ENCODE data around the gene ONECUT2. TPM values are rescaled to one million over a fixed set of nuclear protein-coding genes. Genes with fewer than 3 reads are reported as not detected.
A peak's percentile ranks its signal among the peaks of the same experiment; 100 is the strongest.

ONECUT2 gene
- total RNA-seq, 6 donors from 2014 or later: 0.06 to 0.24 (median 0.10) TPM; not detected in 3

DNA sequence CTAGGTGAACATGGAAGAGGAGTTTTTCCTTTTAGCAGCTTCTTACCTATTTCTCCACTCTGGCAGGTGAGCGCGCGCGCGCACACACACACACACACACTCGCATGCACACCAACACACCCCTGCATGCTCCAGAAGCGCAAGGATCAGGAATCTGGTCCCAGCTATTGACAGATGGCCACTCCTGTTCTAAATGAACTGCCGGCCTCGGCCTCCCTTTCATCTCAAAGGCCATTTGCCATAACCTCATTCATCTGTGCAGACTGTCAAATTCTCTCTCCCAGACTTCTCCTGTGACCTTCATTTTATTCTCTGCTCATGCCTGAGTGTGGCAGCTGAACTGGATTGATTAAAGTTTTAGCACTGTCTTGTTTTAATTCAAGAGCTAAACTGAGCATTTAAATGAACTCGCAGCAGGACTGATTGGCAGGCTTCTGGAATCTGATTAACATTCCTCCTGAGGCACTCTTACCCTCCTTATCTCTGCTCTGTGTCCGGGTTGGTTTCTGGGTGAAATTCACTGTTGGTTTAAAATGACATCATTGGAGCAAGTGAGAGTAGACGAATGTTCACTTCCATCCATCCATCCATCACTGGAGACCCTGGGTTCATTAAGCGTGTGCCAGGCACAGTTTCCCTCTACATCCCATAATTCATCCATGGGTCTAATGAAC lies 92.5 kb downstream of the ONECUT2 start:
- no peaks in the 10 kb centered on the region for H3K9me3 ChIP-seq
- no peaks in the 10 kb centered on the region for H3K36me3 ChIP-seq
- DNase-seq (peak in 1 of 2 donors; percentile 24), ATAC-seq (ENCODE audit: low FRiP score in 2 of 2) (no peak)
- no peak overlapping the region for H3K4me3 ChIP-seq
- no peak for TF ChIP-seq EP300 (IDR thresholded peaks at IDR 0.05)
- TF ChIP-seq, protein P1, sequence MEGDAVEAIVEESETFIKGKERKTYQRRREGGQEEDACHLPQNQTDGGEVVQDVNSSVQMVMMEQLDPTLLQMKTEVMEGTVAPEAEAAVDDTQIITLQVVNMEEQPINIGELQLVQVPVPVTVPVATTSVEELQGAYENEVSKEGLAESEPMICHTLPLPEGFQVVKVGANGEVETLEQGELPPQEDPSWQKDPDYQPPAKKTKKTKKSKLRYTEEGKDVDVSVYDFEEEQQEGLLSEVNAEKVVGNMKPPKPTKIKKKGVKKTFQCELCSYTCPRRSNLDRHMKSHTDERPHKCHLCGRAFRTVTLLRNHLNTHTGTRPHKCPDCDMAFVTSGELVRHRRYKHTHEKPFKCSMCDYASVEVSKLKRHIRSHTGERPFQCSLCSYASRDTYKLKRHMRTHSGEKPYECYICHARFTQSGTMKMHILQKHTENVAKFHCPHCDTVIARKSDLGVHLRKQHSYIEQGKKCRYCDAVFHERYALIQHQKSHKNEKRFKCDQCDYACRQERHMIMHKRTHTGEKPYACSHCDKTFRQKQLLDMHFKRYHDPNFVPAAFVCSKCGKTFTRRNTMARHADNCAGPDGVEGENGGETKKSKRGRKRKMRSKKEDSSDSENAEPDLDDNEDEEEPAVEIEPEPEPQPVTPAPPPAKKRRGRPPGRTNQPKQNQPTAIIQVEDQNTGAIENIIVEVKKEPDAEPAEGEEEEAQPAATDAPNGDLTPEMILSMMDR (IDR thresholded peaks at IDR 0.05): no peak
- TF ChIP-seq POLR2A (IDR thresholded peaks at IDR 0.05): no peak
- TF ChIP-seq POLR2AphosphoS5 (IDR thresholded peaks at IDR 0.05): no peak
- no peaks in the 10 kb centered on the region for H3K27me3 ChIP-seq
- 56 to 70% methylated on average over 13 of the region's 13 CpGs for WGBS, 2 donors
- no peaks in the 10 kb centered on the region for H3K4me1 ChIP-seq
- H3K27ac ChIP-seq: no peak overlapping the region

DNA sequence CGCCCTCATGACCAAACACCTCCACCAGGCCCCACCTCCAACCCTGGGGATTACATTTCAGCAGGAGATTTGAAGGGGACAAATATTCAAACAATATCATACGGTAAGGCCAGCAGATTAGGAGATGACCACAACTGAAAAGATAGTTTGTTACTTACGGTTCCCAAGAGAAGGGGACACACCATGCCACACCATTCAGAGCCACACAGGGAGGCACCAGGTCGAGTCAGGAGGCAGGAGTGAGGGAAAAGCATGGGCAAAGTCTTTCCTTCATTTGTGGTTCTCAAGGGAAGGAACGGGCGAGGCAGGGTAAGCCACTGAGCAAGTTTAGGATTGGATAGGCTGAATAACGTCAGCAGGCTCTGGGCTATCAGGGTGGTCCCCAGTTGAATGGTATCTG lies 94.0 kb downstream of the ONECUT2 start:
- H3K4me1 ChIP-seq: no peaks in the 10 kb centered on the region
- no peaks in the 10 kb centered on the region for H3K9me3 ChIP-seq
- 87 to 92% methylated on average over 7 of the region's 7 CpGs for WGBS, 2 donors
- TF ChIP-seq POLR2A (IDR thresholded peaks at IDR 0.05): no peak
- TF ChIP-seq, protein P1 (IDR thresholded peaks at IDR 0.05): no peak
- no peak for TF ChIP-seq EP300 (IDR thresholded peaks at IDR 0.05)
- TF ChIP-seq POLR2AphosphoS5 (IDR thresholded peaks at IDR 0.05): no peak
- no peak for ATAC-seq (ENCODE audit: low FRiP score in 2 of 2)
- DNase-seq: no peak
- H3K27me3 ChIP-seq: no peaks in the 10 kb centered on the region
- H3K36me3 ChIP-seq: no peaks in the 10 kb centered on the region
- no peak overlapping the region for H3K4me3 ChIP-seq
- H3K27ac ChIP-seq: no peak overlapping the region

DNA sequence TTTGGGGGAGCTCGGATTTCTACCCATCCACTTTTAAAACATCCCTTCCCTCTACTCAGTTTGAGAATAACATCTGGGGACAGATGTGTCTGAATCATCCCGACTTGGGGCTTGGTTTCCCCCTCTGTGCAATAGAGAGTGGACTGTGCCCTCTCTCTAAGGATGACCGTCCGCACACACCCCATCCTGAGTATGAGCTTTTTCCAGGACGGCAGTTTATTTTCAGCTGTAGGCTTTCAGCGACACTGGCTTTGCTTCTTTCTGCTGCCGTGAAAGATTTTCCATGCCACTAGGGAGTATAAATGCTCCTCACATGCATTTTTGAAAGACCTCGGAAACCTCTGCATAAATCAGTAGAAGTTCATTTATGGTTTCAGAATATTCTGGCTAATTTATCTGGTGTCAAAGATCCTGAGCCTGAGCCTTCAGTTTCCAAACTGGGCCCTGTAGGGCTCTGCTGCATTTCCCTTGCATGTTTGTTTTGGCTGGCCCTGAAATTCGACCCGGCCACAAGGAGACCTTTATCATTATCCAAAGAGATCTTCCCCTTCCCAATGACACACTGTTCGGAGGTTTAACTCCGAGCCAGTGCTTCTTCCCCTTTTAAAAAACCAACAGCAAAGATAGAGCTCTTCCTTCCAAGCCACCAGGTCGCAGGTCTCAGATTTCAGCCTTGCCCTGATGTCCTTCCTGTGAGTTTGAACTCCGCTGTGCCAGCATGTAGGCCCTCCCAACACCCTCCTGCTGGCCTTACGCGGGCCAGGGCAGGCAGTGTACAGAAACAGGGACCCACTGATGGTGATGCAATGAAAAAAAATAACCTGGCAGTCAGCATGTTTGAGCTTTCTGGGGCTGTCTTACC lies 98.1 kb downstream of the ONECUT2 start:
- Histone ChIP-seq H3K9me3 (no peaks in the 10 kb centered on the region), H3K4me1 (no peaks in the 10 kb centered on the region), H3K27me3 (no peaks in the 10 kb centered on the region), H3K36me3 (no peaks in the 10 kb centered on the region), H3K27ac (no peak overlapping the region), H3K4me3 (no peak overlapping the region)
- ATAC-seq (ENCODE audit: low FRiP score in 2 of 2): no peak
- DNase-seq: no peak
- no peak for TF ChIP-seq EP300 (IDR thresholded peaks at IDR 0.05)
- TF ChIP-seq POLR2AphosphoS5 (IDR thresholded peaks at IDR 0.05): no peak
- no peak for TF ChIP-seq POLR2A (IDR thresholded peaks at IDR 0.05)
- TF ChIP-seq, protein P1 (IDR thresholded peaks at IDR 0.05): no peak
- WGBS, 2 donors: 53% methylated on average over 16 of the region's 16 CpGs

DNA sequence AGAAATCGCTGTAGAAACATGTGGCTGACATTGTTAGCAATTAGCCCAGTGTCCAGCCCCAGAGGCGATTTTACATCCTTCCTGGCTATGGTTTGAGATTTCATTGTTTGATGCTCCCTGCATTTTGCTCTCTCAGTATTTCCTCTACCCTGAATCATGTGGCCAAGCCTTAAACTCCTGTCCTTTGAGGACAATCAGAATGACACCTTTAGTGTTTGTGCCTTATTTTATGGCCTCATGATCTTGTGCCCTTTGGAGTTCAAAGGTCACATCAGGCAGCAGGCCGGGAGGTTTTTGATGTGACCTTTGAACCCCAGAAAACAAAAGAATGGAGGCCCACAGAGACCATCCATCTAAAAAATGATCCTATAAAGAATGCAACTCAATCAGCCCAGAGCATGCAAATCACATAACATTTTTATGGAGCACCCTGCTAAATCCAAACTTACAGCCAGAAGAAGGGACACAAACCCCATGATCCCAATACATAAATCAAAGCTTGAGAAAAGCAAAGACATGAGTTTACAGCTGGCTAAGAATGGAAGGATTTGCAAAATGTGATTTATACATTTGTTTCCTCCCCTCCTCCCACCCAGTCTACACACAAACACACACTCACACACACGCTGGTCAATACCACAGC lies 98.8 kb downstream of the ONECUT2 start:
- H3K27ac ChIP-seq: no peak overlapping the region
- H3K4me3 ChIP-seq: no peak overlapping the region
- H3K4me1 ChIP-seq: no peaks in the 10 kb centered on the region
- 55 to 72% methylated on average over 4 of the region's 4 CpGs for WGBS, 2 donors
- no peak for TF ChIP-seq POLR2A (IDR thresholded peaks at IDR 0.05)
- TF ChIP-seq, protein P1 (IDR thresholded peaks at IDR 0.05): no peak
- no peak for TF ChIP-seq EP300 (IDR thresholded peaks at IDR 0.05)
- no peak for TF ChIP-seq POLR2AphosphoS5 (IDR thresholded peaks at IDR 0.05)
- H3K36me3 ChIP-seq: no peaks in the 10 kb centered on the region
- H3K27me3 ChIP-seq: no peaks in the 10 kb centered on the region
- no peak for ATAC-seq (ENCODE audit: low FRiP score in 2 of 2)
- DNase-seq: no peak
- H3K9me3 ChIP-seq: no peaks in the 10 kb centered on the region
